HS-27A (cell line): ENCODE data around the gene PCARE.

Experiments
- DNase-seq: peaks from one replicate; pipeline ENCODE4 v3.0.0-alpha.2; 2012; ENCODE audit warnings: low read depth, missing footprints

PCARE gene

GRCh38 chr2:29096969-29097368, 22.6 kb upstream of the PCARE start:
- no peak for DNase-seq

DNA sequence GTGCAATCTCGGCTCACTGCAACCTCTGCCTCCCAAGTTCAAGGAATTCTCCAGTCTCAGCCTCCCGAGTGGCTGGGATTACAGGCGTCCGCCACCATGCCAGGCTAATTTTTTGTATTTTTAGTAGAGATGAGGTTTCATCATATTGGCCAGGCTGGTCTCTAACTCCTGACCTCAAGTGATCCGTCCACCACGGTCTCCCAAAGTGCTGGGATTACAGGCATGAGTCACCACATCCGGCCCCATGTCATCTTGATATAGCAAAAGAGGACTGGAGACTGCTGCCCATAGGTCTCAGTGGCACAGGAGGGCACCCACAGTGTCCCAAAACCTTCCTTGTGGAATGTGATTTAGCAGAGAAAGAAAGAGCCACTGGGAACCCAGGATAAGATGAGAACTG, 16.0 kb upstream of the PCARE start:
- peak; percentile 23 for DNase-seq

DNA sequence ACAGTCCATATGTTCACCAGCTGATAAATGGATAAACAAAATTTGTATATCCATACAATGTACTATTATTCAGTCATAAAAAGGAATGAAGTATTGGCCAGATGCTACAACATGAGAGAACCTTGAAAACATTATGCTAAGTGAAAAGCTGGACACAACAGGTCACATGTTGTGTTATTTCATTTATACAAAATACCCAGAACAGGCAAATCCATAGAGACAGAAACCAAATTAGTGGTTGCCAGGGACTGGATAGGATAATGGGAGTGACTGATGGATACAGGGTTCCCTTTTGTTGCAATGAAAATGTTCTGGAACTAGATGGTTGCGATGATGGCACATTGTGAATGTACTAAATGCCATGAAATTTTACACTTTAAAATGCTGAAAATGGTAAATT, 10.2 kb upstream of the PCARE start:
- no peak for DNase-seq

DNA sequence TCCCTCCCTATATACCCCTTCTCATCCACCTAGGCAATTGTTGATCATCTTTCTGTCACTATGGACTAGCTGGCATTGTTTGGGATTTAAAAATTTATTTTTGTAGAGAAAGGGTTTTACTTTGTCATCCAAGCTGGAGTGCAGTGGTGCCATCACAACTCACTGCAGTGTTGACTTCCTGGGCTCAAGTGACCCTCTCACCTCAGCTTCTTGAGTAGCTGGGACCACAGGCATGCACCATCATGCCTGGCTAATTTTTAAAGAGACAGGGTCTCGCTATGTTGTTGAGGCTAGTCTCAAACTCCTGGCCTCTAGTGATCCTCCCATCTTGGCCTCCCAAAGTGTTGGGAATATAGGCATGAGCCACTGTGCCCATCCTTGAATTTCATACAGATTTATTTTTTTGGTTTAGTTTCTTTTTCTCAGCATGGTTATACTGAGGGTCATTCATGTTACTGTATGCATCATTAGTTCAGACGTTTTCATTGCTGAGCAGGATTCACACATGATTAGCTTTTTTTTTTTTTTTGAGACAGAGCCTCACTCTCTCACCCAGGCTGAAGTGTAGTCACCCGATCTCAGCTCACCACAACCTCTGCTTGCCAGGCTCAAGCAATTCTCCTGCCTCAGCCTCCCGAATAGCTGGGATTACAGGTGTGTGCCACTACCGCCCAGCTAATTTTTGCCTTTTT, 8.6 kb upstream of the PCARE start:
- no peak for DNase-seq

- DNase-seq: no peak
These were observed 6.8 kb upstream of the PCARE start for GRCh38 chr2:29080886-29081743.

- no peak for DNase-seq
These were observed 5.6 kb upstream of the PCARE start for GRCh38 chr2:29079887-29080286.

DNA sequence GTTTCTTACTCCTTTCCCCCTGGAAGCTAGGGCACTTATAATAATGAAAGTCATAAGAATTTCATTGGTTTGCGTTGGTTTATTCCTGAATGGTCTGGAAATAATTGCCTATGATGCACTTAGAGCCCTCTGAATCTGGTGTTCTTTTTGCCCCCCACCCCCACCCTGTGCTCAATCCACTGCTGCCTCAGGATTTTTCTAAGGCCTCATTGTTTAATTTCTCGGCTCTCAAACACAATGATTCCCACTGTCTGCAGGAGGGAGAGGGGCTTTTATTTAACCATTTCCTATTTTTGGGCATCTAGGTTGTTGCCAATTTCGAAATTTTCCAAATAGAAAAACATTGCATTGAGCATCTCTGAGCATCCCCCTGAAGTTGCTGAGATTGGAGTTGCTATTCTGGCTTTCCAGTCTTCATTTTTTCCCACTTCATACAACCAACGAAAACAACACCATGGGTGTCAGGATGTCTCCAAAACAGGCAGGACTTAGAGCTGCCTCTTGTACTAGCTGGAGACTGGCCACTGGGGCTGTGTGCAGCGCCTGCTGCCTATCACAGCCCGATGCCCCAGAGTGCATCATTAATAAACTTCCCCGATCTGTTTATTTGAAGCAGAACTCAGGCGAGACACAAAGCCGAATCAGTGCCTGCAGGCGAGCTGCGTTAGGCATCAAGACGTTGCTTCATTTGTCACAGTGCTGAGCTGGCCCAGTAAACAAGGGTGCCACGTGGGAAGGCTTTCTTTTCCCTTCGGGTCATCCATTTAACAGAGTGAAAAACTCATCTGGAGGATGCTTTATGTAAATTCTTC, 1.8 kb upstream of the PCARE start:
- no peak for DNase-seq

DNA sequence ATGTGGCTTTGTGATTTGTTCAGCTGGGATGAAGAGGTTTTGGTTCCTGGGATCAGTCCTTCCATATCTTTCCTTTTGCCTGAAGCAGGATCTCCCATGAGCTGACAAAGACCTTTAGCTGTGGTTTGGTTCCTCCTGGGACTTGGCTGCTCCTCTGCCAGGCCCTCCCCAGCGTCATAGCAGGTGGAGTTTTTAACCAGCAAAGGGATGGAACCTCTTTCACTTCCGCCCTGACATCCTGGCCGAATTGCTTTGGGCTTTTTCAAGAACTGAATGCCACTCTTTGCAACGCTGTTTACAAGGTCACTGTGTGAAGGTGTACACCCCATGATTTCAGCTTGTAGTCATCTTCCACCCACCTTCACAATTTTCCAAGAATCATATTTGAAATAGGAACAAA, 390 bp downstream of the PCARE start:
- DNase-seq: no peak

GRCh38 chr2:29072971-29073725, 1.2 kb downstream of the PCARE start:
- no peak for DNase-seq

- DNase-seq: no peak
These were observed 2.1 kb downstream of the PCARE start for GRCh38 chr2:29072251-29072650.

GRCh38 chr2:29071032-29071975, 3.0 kb downstream of the PCARE start:
- no peak for DNase-seq

DNA sequence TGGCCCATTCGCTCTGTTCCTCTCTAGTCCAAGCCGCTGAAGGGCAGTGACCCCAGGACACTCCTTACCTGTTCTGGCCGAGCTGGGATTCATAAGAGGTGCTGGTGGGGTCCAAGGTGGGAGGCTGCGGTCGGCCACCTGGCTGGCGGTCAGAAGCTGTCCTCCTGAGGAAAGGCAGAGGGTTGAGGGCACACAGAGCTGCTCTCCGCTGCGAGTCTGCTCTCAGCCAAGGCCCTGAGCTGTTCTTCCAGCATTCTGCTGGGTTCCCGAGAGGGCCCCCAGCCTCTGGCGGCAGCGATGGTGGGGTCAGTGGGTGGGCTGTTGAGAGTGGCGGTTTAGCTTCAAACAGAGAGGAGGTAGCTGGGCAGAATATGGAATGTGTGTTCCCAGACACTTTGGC, 3.8 kb downstream of the PCARE start:
- no peak for DNase-seq

DNA sequence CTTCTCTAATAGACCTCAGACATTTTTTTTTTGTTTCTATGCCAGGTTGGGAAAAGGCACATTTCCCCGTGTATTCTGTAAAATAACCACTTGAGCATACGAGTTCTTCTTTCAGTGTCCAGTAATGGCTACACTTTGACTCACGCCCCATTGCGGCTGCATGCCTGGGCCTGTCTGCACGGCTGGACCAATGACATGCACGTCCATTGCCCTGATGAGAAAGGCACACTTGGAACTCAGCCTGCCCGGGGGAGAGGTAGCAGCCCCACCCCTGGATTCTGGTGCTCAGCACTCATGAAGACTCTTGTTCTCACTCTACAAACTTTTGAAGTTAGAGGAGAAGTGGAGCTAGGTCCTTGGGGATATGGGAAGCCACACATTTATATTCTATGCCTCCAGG, 5.8 kb downstream of the PCARE start:
- no peak for DNase-seq

DNA sequence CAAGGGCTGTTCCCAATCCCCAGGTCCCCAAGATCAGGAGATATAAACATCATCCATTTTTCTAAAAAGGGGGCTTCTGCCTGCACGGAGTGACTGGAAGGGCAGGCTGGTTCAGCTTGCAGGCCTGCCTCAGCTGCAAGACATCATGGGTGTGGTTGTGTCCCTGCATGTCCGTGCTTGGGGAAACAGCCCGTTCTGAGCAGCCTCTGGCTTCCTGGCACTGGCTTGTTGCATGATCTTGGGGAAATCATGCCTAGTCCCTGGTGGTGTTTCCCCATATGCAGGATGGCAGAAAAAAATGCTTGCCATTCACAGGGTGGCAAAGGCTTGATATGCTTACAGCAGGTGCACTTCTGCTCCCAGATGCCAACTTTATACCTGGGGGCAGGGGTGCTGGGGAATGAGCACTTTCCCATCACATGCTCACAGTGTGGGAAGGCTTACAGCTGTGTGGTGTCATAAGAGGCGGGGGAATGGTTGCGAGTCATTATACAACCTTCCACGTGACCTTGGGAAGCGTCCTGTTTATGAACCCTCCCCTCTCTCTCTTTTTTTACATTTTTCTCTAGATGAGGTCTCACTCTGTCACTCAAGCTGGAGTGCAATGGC, 7.2 kb downstream of the PCARE start:
- DNase-seq: no peak

DNA sequence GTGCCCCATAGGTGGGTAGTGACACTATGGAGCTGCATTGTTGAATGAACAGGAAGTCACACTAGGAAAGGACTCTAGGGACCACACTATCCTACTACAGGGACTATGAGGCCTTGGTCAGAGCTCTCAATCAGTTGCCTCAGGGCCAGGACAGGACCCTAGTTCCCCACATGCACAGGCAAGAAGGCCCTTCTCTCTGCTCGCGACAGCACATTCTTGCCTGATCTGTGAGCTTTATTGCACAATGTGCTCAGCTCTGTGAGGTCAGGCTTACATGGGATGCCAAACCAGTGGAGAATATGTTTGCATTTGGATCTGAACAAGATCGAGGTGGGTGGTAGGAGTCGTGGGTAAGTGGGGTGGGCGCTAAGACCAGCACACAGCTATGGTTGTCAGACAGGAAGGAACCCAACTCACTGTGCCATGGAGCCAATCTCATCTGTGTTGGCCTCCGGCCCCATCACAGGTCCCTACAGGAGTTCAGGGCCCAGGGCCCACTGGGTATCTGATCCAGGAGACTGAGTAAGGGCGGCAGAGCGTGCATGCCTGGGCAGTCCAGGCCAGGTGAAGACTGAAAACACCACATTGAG, 8.0 kb downstream of the PCARE start:
- no peak for DNase-seq

DNA sequence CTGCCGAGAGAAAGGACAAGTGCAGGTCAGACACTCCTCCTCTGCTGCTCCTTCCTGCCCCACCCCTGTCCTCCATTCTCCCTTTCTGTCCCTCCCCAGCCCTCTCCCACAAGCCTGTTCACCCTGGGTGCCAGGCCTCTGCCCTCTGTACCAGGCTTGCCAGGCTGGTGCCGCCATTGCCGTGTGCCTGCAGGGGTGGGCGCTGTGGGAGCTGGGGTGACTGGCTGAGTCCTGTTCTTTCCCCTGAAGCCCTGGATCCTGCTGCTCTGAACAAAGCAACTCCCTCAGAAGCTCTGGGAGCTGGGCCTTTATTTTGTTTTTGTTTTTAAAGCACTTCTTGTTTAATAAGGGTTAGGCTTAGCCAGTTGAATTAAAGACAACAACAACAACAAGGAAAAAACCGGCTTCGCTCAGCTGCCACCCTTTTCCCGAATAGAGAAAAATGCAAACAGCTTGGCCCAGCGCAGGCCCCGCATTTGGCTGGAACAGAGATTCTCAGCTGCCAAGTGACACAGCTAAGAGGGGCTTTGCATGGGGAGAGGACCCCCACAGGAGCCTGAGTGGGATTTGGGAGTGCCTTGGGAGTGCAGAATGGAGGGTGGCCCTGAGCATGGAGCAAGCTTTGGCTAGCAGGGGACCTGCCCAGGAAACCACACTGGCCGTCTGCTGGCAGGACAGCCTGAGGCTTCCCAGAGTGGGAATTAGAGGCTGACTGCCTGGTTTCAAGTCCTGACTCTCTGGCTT, 9.1 kb downstream of the PCARE start:
- DNase-seq: no peak

- DNase-seq: no peak
These were observed 9.6 kb downstream of the PCARE start for GRCh38 chr2:29064746-29065067.

DNA sequence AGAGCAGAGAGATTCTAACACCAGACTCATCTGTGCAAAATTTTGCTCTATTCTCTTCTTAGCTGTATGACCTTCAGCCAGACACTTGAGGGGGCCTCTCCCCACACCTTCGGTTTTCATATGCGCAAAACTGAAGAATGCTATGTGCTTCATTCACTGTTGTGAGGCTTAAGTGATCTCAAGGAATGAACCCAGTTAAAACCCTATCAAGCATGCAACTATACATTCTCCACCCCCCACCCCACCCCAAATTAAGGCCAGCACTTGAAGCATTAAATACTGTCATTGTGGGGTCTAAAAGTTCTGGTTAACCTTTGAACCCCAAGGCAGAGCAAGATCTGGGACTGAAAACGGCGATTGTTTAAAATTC, 10.0 kb downstream of the PCARE start:
- DNase-seq: no peak

DNA sequence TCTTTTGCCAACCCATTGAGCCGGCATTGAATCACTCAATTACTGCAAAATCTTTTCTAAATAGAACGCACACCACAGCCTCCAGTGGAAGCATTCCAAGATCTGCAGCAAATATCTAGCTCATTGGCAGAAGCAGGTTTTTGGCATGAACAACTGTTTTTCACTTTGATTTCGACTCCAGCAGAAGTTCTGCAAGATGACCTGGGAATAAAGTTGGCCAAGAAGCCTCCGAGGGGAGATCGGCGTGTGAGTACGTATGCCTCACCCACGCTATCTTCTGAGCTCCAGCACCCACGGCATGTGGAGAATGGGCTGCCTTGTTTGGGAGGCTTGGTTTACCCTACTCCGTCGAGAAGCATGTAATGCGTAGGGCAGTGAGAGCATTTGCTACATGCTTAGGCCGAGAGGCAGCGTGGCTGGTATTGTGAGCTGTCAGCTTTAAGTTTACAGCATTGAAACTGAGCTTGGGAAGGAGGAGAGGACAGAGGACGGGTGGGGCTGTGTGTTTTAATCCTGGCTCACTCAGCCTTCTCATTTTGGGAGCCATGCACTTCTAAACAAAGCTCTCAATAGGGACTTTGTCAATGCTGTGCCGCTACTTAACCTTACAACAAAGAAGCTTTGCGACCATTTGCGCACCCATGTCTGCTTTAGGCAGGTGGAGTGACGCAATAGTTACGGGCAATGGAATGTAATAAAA, 10.5 kb downstream of the PCARE start:
- no peak for DNase-seq
